ENCODE data around the gene RUSC1.

DNA sequence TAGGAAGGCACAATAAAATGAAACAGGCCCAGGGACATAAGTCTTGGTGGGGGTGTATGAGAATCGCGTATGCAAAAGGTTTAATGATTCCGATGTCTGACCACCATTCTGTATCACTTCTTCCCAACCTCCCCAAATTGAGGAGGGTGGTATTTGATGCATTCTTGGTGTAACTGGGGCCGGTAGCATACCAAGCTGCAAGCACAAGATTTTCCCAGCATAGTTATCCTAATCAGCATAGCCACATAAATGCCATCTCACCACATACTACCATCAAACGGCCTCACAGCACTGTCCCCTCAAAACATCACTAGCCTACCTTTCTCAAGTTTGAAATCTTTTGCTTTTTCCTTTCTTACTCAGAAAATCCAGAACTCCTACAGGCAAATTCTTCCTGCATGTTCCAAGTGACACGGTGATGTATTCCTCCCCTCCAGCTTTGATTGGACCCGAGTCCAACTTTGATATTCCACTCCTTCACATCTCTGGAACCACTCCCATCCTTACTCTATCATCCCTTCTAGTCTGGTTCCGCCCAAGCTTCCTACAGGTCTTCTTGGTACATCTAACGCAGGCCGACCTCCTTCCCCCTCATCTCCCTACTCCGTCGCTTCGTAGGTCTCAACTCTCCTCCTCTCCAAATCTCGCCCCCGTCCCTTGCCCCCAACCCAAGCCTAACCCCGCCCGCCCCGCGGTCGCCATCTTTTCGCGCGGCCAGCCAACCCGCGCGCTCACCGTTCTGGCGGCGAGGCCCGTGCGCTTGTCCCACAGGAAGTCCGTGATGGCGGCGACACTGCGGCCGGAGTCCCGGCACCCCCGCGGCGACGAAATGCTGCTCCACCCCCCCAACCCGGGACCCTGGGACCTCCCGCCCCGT lies 48.0 kb upstream of the RUSC1 start:
- TF ChIP-seq, protein P1, sequence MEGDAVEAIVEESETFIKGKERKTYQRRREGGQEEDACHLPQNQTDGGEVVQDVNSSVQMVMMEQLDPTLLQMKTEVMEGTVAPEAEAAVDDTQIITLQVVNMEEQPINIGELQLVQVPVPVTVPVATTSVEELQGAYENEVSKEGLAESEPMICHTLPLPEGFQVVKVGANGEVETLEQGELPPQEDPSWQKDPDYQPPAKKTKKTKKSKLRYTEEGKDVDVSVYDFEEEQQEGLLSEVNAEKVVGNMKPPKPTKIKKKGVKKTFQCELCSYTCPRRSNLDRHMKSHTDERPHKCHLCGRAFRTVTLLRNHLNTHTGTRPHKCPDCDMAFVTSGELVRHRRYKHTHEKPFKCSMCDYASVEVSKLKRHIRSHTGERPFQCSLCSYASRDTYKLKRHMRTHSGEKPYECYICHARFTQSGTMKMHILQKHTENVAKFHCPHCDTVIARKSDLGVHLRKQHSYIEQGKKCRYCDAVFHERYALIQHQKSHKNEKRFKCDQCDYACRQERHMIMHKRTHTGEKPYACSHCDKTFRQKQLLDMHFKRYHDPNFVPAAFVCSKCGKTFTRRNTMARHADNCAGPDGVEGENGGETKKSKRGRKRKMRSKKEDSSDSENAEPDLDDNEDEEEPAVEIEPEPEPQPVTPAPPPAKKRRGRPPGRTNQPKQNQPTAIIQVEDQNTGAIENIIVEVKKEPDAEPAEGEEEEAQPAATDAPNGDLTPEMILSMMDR (IDR thresholded peaks at IDR 0.05) = no peak
- no peak for TF ChIP-seq POLR2A (IDR thresholded peaks at IDR 0.05)

All from uterus (tissue), 2 donors.